GM21528 (cell line): ENCODE measurements around the gene EFCAB11.

Source experiments
- ATAC-seq: cut with Tn5 transposase; IDR thresholded peaks from one replicate; pipeline ENCODE4 v1.9.1; 2021; ENCODE audit warnings: mild to moderate bottlenecking, moderate library complexity; ENCODE audit not compliant: unreplicated experiment, low FRiP score

Gene EFCAB11

DNA sequence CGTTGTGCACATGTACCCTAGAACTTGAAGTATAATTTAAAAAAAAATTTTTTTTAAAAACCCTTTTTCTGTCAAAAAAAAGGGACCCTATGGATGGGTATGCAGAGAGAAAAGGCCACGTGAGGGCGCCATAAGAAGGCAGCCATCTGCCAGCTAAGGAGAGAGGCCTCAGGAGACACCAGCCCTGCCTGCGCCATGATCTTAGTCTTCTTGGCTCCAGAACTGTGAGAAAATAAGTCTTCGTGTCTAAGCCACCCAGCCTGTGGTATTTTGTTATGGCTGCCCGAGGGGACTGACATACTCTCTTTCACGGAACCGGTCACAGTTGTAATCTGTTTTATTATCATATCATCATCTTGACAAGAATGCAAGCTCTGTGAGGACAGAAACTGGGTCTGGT, 174.8 kb downstream of the EFCAB11 start:
- ATAC-seq = no peak

DNA sequence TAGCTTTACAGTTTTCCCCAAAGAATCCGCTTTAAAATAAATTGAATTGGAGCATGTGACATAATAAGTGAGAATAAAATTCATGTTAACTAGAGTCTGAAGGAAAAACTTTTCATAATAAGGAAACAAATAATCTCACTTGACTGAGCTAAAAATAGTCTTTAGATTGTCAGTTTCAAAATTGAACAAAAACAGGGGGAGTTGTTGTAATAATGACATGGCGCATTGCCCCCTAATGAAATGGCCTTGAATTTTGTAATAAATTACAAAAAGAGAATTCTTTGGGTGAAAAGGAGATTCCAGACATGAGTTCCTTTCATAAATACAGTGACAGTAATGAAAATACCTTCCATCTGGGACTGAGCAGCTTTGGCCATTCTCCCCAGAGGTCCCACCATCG, 178.6 kb downstream of the EFCAB11 start:
- no peak for ATAC-seq

DNA sequence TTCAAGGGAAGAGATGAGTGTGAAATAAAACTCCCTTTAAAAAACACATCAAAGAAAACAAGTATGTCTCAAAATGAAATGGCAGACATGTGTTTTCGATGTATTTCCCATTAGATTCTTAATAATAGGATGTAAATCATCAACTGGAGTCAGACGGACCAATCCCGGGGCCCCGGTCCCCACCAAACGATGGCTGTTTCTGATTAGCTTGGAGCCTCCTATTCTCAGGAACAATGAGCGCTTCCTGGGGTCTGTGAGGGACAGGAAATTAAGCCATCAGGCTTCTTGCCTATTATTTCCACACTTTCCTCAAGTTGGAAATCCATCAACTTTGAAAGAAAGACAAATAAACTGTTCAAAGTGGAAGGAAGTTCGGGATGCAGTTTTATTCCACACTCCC, 179.4 kb downstream of the EFCAB11 start:
- no peak for ATAC-seq

DNA sequence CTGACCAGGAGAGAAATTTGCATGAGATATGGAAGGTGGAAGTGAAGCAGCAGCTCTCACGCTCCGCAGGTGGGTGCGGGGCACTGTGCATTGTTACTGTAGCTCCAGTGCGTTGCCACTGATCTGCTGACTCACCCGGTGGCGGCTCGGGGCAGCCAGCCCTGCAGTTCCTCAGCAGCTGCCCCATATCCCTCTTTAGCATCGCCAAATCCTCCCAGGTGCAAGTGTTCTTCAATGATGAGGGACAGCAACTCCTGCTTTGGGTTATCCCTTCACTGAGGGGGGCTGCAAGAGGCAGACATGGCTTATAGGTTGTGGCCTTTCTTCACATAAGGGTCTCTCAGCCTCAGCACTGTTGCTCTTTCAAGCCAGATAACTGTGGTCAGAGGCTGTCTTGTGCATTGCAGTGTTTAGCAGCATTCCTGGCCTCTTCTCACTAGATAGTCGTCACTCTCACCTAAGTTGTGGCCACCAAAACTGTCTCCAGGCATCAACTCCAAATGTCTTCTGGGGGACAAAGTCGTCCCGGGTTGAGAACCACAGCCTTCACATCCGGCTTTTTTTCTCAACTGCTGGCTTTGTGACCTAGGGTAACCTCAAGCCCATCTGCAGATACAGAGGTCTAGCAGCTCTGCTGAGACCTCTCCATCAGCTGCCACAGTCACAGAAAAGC, 180.8 kb downstream of the EFCAB11 start:
- ATAC-seq = peak; percentile 86

DNA sequence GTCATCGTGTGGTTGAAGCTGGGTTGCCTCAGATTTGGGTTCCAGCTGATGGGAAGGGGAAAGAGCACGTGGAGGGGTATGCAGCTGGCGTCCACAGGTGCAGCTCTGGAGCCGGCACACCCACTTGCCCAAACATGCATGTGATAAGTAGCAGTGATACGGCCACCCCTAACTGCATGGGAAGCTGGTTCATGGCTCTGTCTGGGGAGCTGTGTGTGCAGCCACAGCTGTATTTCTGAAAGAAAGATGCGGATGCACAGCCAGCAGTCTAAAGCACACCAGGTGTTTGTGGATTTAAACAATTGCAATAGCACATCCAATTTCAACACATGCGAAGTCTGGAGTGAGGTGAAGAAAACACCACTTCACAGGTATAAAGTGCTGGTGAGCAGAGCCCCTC, 181.4 kb downstream of the EFCAB11 start:
- ATAC-seq = peak; percentile 46

- no peak for ATAC-seq
Measured at GRCh38 chr14:89771251-89771650, 183.3 kb downstream of the EFCAB11 start.

DNA sequence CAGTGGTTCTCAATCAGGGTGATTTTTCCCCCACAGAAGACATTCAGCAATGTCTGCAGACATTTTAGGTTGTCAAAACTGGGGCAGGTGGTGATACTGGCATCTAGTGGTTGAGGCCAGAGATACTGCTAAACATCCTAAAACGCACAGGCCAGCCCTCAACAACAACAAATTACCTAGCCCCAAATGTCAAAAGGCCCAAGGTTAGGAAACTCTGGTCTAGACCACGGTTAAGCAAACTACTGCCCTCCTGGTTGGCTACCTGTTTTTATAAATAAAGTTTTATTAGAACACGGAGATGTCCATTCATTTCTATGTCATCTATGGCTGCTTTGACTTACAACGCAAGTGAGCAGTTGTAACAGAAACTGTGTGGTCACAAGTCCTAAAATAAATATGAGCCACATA, 186.7 kb downstream of the EFCAB11 start:
- peak; percentile 63 for ATAC-seq

GRCh38 chr14:89767131-89767530, 187.4 kb downstream of the EFCAB11 start:
- no peak for ATAC-seq

DNA sequence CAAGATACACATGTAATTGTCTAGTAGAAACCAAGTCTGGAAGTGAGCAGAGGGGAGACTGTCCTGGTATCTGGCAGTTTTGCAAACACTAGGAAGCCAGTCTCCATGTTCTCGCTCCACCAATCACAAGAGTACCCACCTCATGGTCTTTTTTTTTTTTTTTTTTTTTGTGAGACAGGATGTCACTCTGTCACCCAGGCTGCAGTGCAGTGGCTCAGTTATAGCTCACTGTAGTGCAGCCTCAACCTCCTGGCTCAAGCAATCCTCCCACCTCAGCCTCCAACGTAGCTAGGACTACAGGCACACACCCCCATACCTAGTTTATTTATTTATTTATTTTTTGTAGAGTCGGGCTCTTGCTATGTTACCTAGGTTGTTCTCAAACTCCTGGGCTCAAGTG, 189.2 kb downstream of the EFCAB11 start:
- no peak for ATAC-seq

DNA sequence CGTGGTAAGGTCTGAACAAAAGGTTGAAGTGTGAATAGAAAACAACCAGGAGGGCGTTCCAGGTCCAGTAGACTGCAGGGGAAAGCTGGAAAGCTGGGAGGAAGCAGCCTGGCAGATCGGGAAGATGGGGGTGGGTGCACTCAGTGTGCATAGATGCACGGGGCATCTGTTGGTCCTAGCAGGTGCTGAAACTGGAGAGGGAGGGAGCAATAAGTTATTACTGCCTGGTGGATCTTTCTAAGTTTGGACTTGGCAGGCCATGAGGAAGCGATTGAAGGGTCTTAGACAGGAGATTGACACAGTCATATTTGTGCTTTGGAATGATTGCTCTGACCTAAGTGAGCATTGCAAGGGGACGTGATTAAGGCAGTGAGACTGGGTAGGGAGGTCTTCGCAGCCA, 194.4 kb downstream of the EFCAB11 start:
- no peak for ATAC-seq

GRCh38 chr14:89757313-89757939, 197.1 kb downstream of the EFCAB11 start:
- ATAC-seq = no peak

GRCh38 chr14:89755816-89756215, 198.7 kb downstream of the EFCAB11 start:
- no peak for ATAC-seq

- no peak for ATAC-seq
Measured at GRCh38 chr14:89753828-89754412, 200.6 kb downstream of the EFCAB11 start.

- ATAC-seq = no peak
Measured at GRCh38 chr14:89750908-89751392, 203.6 kb downstream of the EFCAB11 start.

DNA sequence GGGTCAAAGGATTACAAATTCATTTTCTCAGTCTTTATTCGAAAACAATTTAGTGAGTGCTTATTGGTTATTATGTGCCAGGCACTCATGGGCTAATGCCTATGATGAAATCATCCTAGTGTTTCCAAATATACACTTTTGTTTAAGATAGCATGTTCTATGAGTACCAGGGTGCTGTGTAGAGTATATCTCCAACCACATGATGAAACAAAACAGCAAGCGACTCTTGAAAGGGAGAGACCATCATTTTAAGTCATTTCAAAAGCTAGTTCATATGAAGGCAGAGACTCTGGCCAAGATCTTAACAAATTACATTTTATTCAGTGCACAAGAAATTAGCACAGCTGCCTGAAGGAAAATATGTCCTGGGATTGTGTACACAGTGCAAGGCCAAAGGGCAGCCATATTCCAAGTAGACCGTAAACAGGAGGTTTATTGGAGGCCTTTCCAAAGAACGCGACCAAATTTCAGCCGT, 204.2 kb downstream of the EFCAB11 start:
- ATAC-seq = no peak

- no peak for ATAC-seq
Measured at GRCh38 chr14:89748004-89748403, 206.5 kb downstream of the EFCAB11 start.

GRCh38 chr14:89747126-89747525, 207.4 kb downstream of the EFCAB11 start:
- no peak for ATAC-seq

DNA sequence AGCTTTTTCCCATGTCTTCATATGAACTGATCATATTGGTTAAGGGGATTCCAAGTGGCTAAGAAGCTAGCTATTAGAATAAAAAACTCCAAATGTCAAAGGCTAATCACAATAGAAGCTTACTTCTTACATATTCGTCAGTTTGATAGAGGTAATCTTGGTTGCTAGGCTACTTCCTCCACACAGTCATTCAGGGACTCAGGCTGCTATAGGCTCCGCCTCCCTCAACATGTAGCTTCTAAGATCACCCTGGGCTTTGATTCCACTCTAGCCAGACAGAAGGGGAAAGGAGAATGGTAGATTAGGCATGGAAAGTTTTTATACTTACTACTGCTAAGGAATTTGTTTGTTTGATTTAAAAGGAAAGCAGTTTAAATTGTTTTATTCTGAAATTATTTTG, 207.9 kb downstream of the EFCAB11 start:
- no peak for ATAC-seq

GRCh38 chr14:89746135-89746534, 208.4 kb downstream of the EFCAB11 start:
- no peak for ATAC-seq
